Hippocampal formation (tissue), 2 donors: ENCODE measurements around the gene TRPV5.

Experiments
- DNase-seq, 2 donors: peaks; one replicate each; lab custom pipeline; 2025; lab: John Stamatoyannopoulos, UW

TRPV5 gene

GRCh38 chr7:142870566-142871259 lies 62.8 kb downstream of the TRPV5 start:
- no peak for DNase-seq

GRCh38 chr7:142870147-142870559 lies 63.4 kb downstream of the TRPV5 start:
- no peak for DNase-seq

GRCh38 chr7:142869434-142869833 lies 64.1 kb downstream of the TRPV5 start:
- DNase-seq: no peak

GRCh38 chr7:142868986-142869415 lies 64.5 kb downstream of the TRPV5 start:
- no peak for DNase-seq

- DNase-seq: no peak
Observed at GRCh38 chr7:142868188-142868985, 65.2 kb downstream of the TRPV5 start.

GRCh38 chr7:142867398-142868187 lies 66.0 kb downstream of the TRPV5 start:
- DNase-seq: no peak

- DNase-seq: no peak
Observed at GRCh38 chr7:142867097-142867378, 66.5 kb downstream of the TRPV5 start.

- peak in 1 of 2 donors; percentile 7 for DNase-seq
Observed at GRCh38 chr7:142866361-142867096, 67.0 kb downstream of the TRPV5 start.

- DNase-seq: no peak
Observed at GRCh38 chr7:142865766-142866165, 67.8 kb downstream of the TRPV5 start.

- no peak for DNase-seq
Observed at GRCh38 chr7:142864980-142865747, 68.4 kb downstream of the TRPV5 start.

- DNase-seq: no peak
Observed at GRCh38 chr7:142863891-142864685, 69.5 kb downstream of the TRPV5 start.

GRCh38 chr7:142862786-142863400 lies 70.7 kb downstream of the TRPV5 start:
- no peak for DNase-seq

- DNase-seq: no peak
Observed at GRCh38 chr7:142862351-142862750, 71.2 kb downstream of the TRPV5 start.

- no peak for DNase-seq
Observed at GRCh38 chr7:142860968-142861367, 72.6 kb downstream of the TRPV5 start.

GRCh38 chr7:142859829-142860228 lies 73.7 kb downstream of the TRPV5 start:
- DNase-seq: no peak

GRCh38 chr7:142859411-142859810 lies 74.1 kb downstream of the TRPV5 start:
- DNase-seq: no peak
